GM23248 (cell line): ENCODE data around the gene CFAP73.

ENCODE experiments used
- EZH2 ChIP-seq: fragments of 200-600 bp; sonication (generic); IDR thresholded peaks from 2 replicates; pipeline ENCODE4 v1.6.1; 2018; ENCODE audit warnings: antibody characterized with exemption, mild to moderate bottlenecking; ENCODE audit not compliant: insufficient read depth, poor library complexity, severe bottlenecking
- EZH2phosphoT487 ChIP-seq: fragments of 200-600 bp; sonication (generic); IDR thresholded peaks from 2 replicates; pipeline ENCODE4 v1.6.1; 2018; ENCODE audit warnings: antibody characterized with exemption, moderate library complexity, mild to moderate bottlenecking, low read depth; ENCODE audit not compliant: insufficient read depth

DNA sequence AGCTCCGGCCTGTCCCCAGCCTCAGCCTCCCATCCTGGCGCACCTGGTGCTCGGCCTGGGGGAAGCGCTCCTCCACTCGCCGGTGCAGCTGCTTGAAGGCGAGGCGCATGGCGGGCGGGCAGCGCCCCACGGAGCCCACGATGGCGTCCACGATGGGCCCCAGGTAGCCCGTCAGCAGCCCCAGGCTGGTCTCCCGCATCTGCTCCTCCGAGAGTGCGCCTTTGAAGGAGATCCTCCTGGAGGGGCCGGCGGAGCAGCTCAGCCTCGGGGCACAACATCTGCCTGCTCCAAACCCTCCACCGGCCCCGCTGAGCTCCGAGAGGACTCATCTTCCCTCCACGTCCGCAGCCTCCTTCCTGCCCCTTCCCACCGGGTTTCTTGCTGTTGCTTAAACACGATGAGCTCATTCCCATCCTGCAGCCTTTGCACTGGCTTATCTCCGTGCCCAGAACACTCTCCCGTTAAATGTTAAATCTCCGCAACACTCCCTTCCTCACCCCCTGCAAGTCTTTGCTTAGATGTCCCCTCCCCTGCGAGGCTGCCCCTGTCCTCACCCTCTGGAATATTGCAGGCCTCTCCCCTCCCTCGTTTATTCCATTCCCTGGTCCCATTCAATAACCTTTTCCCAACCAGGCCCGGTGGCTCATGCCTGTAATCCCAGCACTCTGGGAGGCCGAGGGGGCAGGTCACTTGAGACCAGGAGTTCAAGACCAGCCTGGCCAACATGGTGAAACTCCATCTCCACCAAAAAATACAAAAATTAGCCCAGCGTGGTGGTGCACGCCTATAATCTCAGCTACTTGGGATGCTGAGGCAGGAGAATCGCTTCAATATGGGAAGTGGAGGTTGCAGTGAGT, 37.3 kb upstream of the CFAP73 start:
- TF ChIP-seq EZH2 (no peak), EZH2phosphoT487 (no peak)
